Activated naive CD8-positive, alpha-beta T cell treated with anti-CD3 and anti-CD28 coated beads for 36 hours (primary cell): ENCODE data around the gene FAM241B. TPM values are rescaled to one million over a fixed set of nuclear protein-coding genes. Genes with fewer than 3 reads are reported as not detected.

Experiments used
- DNase-seq: peaks from one replicate; pipeline ENCODE4 v3.0.0; 2021
- H3K27ac Mint-ChIP-seq: one replicate; pipeline ENCODE4 v1.8.0; 2022; ENCODE audit warnings: mild to moderate bottlenecking, moderate library complexity, mixed read lengths
- H3K27me3 Mint-ChIP-seq: one replicate; pipeline ENCODE4 v1.8.0; 2022; ENCODE audit warnings: mild to moderate bottlenecking, mixed read lengths
- H3K36me3 Mint-ChIP-seq: one replicate; pipeline ENCODE4 v1.8.0; 2021; ENCODE audit warnings: mild to moderate bottlenecking, mixed read lengths
- H3K4me1 Mint-ChIP-seq: one replicate; pipeline ENCODE4 v1.8.0; 2021; ENCODE audit warnings: mixed read lengths
- H3K4me3 Mint-ChIP-seq: one replicate; pipeline ENCODE4 v1.8.0; 2022; ENCODE audit warnings: mild to moderate bottlenecking, moderate library complexity, mixed read lengths
- H3K9me3 Mint-ChIP-seq: one replicate; pipeline ENCODE4 v1.8.0; 2022; ENCODE audit warnings: mixed read lengths
- total RNA-seq, 2 experiments: library from RNA; stranded (reverse); gene quantifications; one replicate each; pipeline ENCODE4 v1.2.3, GENCODE V29; 2021

The FAM241B gene
- total RNA-seq, 2 experiments from 2014 or later, result 9.9 TPM

- H3K4me1 Mint-ChIP-seq, result peaks cover 4% of the 10 kb centered on the region
- H3K4me3 Mint-ChIP-seq, result no peak overlapping the region
- H3K27ac Mint-ChIP-seq, result no peak overlapping the region
- H3K27me3 Mint-ChIP-seq, result peaks cover 16% of the 10 kb centered on the region
- DNase-seq, result no peak
- H3K9me3 Mint-ChIP-seq, result no peaks in the 10 kb centered on the region
- H3K36me3 Mint-ChIP-seq, result no peaks in the 10 kb centered on the region
These were observed 33.4 kb downstream of the FAM241B start for GRCh38 chr10:69663369-69663947.

DNA sequence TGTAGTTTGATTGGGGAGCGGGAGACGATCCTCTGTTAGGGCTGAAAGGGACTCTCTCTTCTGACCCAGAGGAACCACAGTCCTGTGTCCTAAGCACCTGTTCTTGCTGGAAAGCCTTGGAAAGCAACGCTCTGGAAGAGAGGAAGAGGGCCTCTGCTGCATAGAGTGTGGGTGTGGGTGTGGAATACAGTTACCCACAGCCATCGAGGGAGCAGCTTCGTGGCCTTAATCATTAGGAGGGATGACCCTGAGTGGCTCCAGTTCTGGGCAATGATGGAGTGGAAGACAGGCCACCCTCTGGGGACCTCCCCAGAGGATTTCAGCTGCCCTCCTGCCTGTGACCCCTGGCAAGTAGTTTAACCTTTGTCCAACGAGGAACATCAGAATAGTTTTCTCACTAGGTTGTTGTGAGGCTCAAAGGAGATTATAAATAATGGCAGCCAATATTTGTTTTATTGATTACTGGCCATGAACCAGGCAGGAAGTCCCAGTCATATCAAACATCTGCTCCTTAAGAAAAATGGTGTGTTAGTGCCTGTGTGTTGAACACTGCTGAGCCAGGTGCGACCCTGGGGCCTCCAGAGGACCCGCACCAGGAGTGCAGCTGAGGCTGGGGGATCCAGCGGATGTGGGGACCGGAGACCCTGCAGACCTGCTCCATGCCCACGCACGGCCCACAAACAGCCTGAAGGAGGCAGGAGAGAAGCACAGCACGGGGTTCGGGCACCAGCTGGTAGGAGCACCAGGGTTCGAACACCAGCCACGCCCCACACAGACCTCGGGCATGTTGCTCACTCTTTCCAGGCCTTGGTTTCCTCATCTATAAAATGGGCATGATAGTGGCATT, 35.6 kb downstream of the FAM241B start:
- no peak overlapping the region for H3K27ac Mint-ChIP-seq
- H3K4me1 Mint-ChIP-seq, result peaks cover 4% of the 10 kb centered on the region
- no peak overlapping the region for H3K4me3 Mint-ChIP-seq
- H3K27me3 Mint-ChIP-seq, result peaks cover 18% of the 10 kb centered on the region
- DNase-seq, result no peak
- no peaks in the 10 kb centered on the region for H3K36me3 Mint-ChIP-seq
- H3K9me3 Mint-ChIP-seq, result peaks cover 1% of the 10 kb centered on the region

DNA sequence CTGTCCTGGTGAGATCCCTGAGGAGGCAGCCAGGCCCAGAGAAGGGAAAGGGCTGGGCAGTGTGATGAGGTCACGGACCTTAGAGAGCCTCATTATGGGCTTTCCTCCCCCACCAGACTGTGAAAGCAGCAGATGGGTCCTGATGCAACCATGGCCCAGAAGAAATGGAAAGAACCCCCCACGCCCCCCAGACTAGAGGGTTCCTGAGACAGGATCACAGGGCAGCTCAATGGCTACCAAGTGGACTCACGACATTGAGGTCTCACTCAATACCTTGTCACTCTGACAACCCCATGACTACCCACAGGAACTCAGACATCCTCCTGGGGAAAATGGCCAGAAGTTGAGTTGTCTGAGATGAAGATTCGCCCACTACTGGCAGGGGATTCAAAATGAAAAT, 36.7 kb downstream of the FAM241B start:
- peaks cover 6% of the 10 kb centered on the region for H3K9me3 Mint-ChIP-seq

DNA sequence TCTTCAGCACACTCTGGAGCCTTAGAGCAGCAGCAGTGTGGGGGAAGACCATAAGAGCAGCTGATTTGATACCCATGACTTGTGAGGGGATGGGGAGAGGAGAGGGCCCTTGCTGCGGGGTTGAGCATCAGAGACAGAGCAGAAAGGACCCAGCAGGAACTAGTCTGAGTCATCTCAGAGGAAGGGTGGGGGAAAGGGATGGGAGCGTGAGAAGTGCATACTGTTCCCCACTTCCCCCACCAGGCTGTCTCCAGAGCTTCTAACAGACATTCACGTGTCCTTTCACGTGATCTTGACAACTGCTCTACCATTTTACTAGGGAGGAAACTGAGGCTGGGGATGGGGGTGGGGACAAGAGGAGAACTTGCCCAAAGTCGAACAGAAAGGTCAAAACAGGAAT, 38.7 kb downstream of the FAM241B start:
- H3K27ac Mint-ChIP-seq, result no peak overlapping the region

More for the DNA sequence above, 36.7 kb downstream of the FAM241B start:
- Mint-ChIP-seq H3K4me1 (peaks cover 2% of the 10 kb centered on the region), H3K27me3 (peaks cover 23% of the 10 kb centered on the region), H3K36me3 (no peaks in the 10 kb centered on the region), H3K4me3 (no peak overlapping the region), H3K27ac (no peak overlapping the region)
- no peak for DNase-seq

GRCh38 chr10:69669409-69669808, 39.4 kb downstream of the FAM241B start:
- Mint-ChIP-seq H3K36me3 (no peaks in the 10 kb centered on the region), H3K27ac (no peak overlapping the region), H3K9me3 (peaks cover 6% of the 10 kb centered on the region), H3K4me3 (no peak overlapping the region), H3K4me1 (no peaks in the 10 kb centered on the region), H3K27me3 (peaks cover 23% of the 10 kb centered on the region)
- no peak for DNase-seq

More for the DNA sequence above, 38.7 kb downstream of the FAM241B start:
- H3K4me1 Mint-ChIP-seq, result no peaks in the 10 kb centered on the region
- H3K4me3 Mint-ChIP-seq, result no peak overlapping the region
- peaks cover 23% of the 10 kb centered on the region for H3K27me3 Mint-ChIP-seq
- no peak for DNase-seq
- peaks cover 6% of the 10 kb centered on the region for H3K9me3 Mint-ChIP-seq
- H3K36me3 Mint-ChIP-seq, result no peaks in the 10 kb centered on the region

GRCh38 chr10:69673521-69673920, 43.5 kb downstream of the FAM241B start:
- Mint-ChIP-seq H3K27me3 (peaks cover 26% of the 10 kb centered on the region), H3K27ac (no peak overlapping the region), H3K4me1 (no peaks in the 10 kb centered on the region), H3K4me3 (no peak overlapping the region), H3K9me3 (peaks cover 6% of the 10 kb centered on the region), H3K36me3 (no peaks in the 10 kb centered on the region)
- DNase-seq, result no peak

DNA sequence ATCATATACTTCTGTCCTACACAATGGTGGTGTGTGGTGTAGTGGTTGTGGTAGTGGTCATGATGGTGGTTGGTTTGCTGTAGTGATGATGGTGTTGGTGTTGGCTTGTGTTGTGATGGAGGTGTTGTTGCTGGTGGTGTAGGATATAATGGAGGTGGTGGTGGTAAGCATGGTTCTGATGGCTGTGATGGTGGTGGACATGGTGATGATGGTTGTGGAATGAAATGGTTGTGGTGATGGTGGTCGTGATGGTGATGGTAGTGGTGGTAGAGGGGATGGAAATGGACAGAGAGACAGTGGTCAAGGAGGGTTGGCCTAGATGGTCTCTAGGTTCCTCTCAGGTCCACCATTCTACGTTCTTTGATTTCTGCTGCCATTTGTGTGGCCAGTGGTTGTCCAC, 44.7 kb downstream of the FAM241B start:
- Mint-ChIP-seq H3K4me3 (no peak overlapping the region), H3K27ac (no peak overlapping the region), H3K27me3 (peaks cover 20% of the 10 kb centered on the region), H3K9me3 (peaks cover 6% of the 10 kb centered on the region), H3K36me3 (no peaks in the 10 kb centered on the region), H3K4me1 (no peaks in the 10 kb centered on the region)
- no peak for DNase-seq

DNA sequence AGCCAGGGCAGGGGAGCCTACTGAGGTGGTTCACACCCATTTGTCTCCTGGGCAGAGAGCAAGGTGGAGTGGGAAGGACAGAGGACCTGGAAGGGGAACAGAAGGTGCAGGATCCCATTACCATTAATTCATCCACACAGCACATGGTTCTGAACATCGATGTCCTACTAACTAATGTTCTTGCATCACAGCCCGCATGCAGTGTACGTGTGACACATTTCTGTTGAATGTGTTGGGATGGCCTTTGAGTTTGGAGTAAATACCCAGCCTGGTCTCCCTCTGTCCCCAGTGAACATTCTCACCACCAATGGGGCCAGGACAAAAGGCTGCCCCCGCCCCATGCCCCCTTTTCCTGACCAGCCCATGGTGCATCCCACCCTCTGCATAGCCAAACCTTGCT, 46.3 kb downstream of the FAM241B start:
- Mint-ChIP-seq H3K36me3 (no peaks in the 10 kb centered on the region), H3K27me3 (peaks cover 25% of the 10 kb centered on the region), H3K4me3 (no peak overlapping the region), H3K9me3 (peaks cover 2% of the 10 kb centered on the region), H3K27ac (no peak overlapping the region), H3K4me1 (no peaks in the 10 kb centered on the region)
- no peak for DNase-seq

DNA sequence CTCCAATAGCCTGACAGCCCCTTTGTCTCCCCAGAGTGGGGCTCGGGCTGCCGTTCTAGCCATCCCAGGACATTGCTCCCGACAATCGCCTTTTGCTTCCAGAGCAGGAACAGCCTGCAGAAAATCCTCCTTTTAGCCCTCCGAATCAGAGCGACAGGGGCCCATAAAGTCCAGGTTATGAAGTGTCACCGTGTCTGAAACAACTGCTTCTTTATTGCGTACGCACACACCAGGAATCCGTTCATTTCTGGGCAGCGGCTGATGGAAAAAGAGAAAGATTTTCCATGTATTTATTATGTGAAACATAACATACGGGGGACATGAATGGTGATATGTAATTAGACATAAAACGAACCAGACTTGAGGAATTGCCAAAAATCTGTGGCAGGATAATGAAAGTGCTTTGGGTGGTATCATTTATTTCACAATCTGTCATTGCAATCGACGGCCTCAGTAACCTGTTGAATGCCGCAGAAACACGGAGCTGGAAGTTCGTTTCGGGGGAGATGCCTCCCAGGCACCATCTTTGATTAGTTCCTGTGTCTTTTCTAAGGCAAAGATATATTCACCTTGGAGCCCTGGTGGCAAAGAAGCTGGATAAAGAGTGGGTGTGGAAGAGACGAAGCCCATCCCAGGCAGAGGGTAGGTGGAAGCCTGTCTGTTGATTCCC, 48.1 kb downstream of the FAM241B start:
- no peak for DNase-seq
- Mint-ChIP-seq H3K4me3 (no peak overlapping the region), H3K9me3 (no peaks in the 10 kb centered on the region)

GRCh38 chr10:69679736-69680135, 49.7 kb downstream of the FAM241B start:
- H3K36me3 Mint-ChIP-seq, result no peaks in the 10 kb centered on the region
- no peaks in the 10 kb centered on the region for H3K9me3 Mint-ChIP-seq
- H3K27me3 Mint-ChIP-seq, result peaks cover 23% of the 10 kb centered on the region
- H3K4me1 Mint-ChIP-seq, result no peaks in the 10 kb centered on the region
- no peak overlapping the region for H3K4me3 Mint-ChIP-seq
- no peak overlapping the region for H3K27ac Mint-ChIP-seq
- DNase-seq, result no peak

More for the DNA sequence above, 48.1 kb downstream of the FAM241B start:
- peaks cover 23% of the 10 kb centered on the region for H3K27me3 Mint-ChIP-seq
- no peak overlapping the region for H3K27ac Mint-ChIP-seq
- no peaks in the 10 kb centered on the region for H3K36me3 Mint-ChIP-seq
- H3K4me1 Mint-ChIP-seq, result no peaks in the 10 kb centered on the region

DNA sequence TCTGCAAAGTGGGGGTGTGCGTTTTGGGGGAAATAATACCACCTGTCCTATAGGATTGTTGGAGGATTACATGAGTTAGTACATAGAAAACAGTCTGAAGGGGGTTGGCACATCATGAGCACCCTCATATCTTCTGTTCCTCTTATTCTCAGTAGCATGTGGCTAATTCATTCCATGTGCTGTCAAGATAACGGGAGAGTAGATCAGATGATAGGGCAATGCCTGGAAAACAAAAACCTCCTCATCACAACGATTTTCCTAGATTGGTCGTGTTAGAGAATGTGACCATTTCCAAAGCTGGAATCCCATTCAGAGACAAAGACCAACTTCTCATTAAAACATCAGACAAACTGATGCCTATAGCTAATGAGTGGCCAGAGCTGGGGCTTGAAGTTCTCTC, 50.6 kb downstream of the FAM241B start:
- no peak overlapping the region for H3K4me3 Mint-ChIP-seq
- peaks cover 23% of the 10 kb centered on the region for H3K27me3 Mint-ChIP-seq
- no peak overlapping the region for H3K27ac Mint-ChIP-seq
- no peaks in the 10 kb centered on the region for H3K36me3 Mint-ChIP-seq
- H3K4me1 Mint-ChIP-seq, result no peaks in the 10 kb centered on the region
- DNase-seq, result no peak
- H3K9me3 Mint-ChIP-seq, result no peaks in the 10 kb centered on the region

- no peak for DNase-seq
- Mint-ChIP-seq H3K4me1 (no peaks in the 10 kb centered on the region), H3K36me3 (no peaks in the 10 kb centered on the region), H3K9me3 (no peaks in the 10 kb centered on the region), H3K4me3 (no peak overlapping the region), H3K27ac (no peak overlapping the region), H3K27me3 (peaks cover 23% of the 10 kb centered on the region)
These were observed 51.4 kb downstream of the FAM241B start for GRCh38 chr10:69681436-69681835.

GRCh38 chr10:69682955-69683474, 53.0 kb downstream of the FAM241B start:
- no peaks in the 10 kb centered on the region for H3K36me3 Mint-ChIP-seq
- H3K4me1 Mint-ChIP-seq, result no peaks in the 10 kb centered on the region
- H3K27me3 Mint-ChIP-seq, result peaks cover 21% of the 10 kb centered on the region
- H3K9me3 Mint-ChIP-seq, result no peaks in the 10 kb centered on the region
- no peak overlapping the region for H3K4me3 Mint-ChIP-seq
- H3K27ac Mint-ChIP-seq, result no peak overlapping the region
- no peak for DNase-seq
